Gastrocnemius medialis (tissue), 4 donors: Measurements from ENCODE around the gene COL9A1. TPM values are rescaled to one million over a fixed set of nuclear protein-coding genes. Genes with fewer than 3 reads are reported as not detected.

Source experiments
- ATAC-seq, 2 donors: fragments of 150-250 bp; one replicate each; pipeline ENCODE4 v1.9.1; 2016
- DNase-seq, 2 donors: peaks; one replicate each; pipeline ENCODE4 v3.0.0-alpha.2; 2019
- H3K27ac ChIP-seq, 4 donors: fragments of 200-600 bp; sonication (generic); 1 replicate in 1 of 4; 2 replicates in 3 of 4; pipeline ENCODE4 v1.5.1; 2016 to 2018; ENCODE audit warnings: mild to moderate bottlenecking in 2 of 4, moderate library complexity in 1 of 4
- H3K27me3 ChIP-seq, 3 donors: fragments of 200-600 bp; sonication (generic) in 2 of 3; 1 replicate in 1 of 3; 2 replicates in 2 of 3; pipeline versions ENCODE4 v1.5.1 to v1.6.0; 2016 to 2019; ENCODE audit warnings: mild to moderate bottlenecking in 1 of 3, moderate library complexity in 1 of 3
- H3K36me3 ChIP-seq, 2 donors: fragments of 200-600 bp; sonication (generic) in 1 of 2; one replicate each; pipeline ENCODE4 v1.5.1; 2017 to 2018
- H3K4me1 ChIP-seq, 2 donors: fragments of 200-600 bp; sonication (generic) in 1 of 2; one replicate each; pipeline ENCODE4 v1.5.1; 2016 to 2017; ENCODE audit warnings: mild to moderate bottlenecking in 2 of 2
- H3K4me3 ChIP-seq, 4 donors: fragments of 200-600 bp; sonication (generic) in 3 of 4; 1 replicate in 1 of 4; 2 replicates in 3 of 4; pipeline ENCODE4 v1.5.1; 2016 to 2019; ENCODE audit warnings: mild to moderate bottlenecking in 2 of 4
- H3K9me3 ChIP-seq, 3 donors: fragments of 200-600 bp; sonication (generic) in 2 of 3; 1 replicate in 1 of 3; 2 replicates in 2 of 3; pipeline ENCODE4 v1.5.1; 2016 to 2019
- CTCF ChIP-seq, 5 experiments: fragments of 450-650 bp in 3 of 5; fragments of 200-600 bp in 2 of 5; sonication (generic) in 2 of 5; IDR thresholded peaks in 4 of 5; conservative IDR thresholded peaks in 1 of 5; 1 replicate in 4 of 5; 2 replicates in 1 of 5; pipeline ENCODE4 v1.5.1; 2016 to 2019; ENCODE audit warnings: antibody characterized with exemption in 5 of 5, mild to moderate bottlenecking in 3 of 5, moderate library complexity in 3 of 5
- POLR2A ChIP-seq, 2 donors: fragments of 450-650 bp; IDR thresholded peaks; one replicate each; pipeline ENCODE4 v1.6.1; 2017; ENCODE audit warnings: antibody characterized with exemption in 2 of 2, mild to moderate bottlenecking in 2 of 2, moderate library complexity in 2 of 2
- in situ Hi-C, 4 donors: fragments of 200-750 bp; cut with MboI; loops; one replicate each; pipeline versions ENCODE4 v1.15.0 to v1.8.0; 2017; ENCODE audit warnings: low sequenced_read_pairs in 4 of 4
- intact Hi-C: fragments of 100-400 bp; cut with DNase I; formaldehyde crosslinking; loops from one replicate; pipeline ENCODE4 v1.15.1; 2023; ENCODE audit warnings: low total_unique reads
- total RNA-seq, 4 donors: library from RNA; depleted of rRNA; stranded (reverse); fragments of >200 nt; gene quantifications; one replicate each; pipeline versions ENCODE4 v1.1.0 to v1.2.3, GENCODE V29; 2016

Gene COL9A1
- total RNA-seq, 4 donors from 2014 or later, result not detected

- Histone ChIP-seq H3K36me3 (no peaks in the 10 kb centered on the region), H3K4me1 (no peaks in the 10 kb centered on the region), H3K27me3 (no peaks in the 10 kb centered on the region), H3K27ac (no peak overlapping the region), H3K9me3 (no peaks in the 10 kb centered on the region), H3K4me3 (no peak overlapping the region)
- TF ChIP-seq POLR2A (IDR thresholded peaks at IDR 0.05) (no peak), CTCF (IDR thresholded peaks at IDR 0.05 in 4 of 5, conservative IDR thresholded peaks at IDR 0.05 in 1 of 5) (no peak)
- in situ Hi-C loops (no loop called here), intact Hi-C loops (no loop called here)
- no peak for DNase-seq
- ATAC-seq, result no peak
These were observed 106.4 kb downstream of the COL9A1 start for GRCh38 chr6:70196531-70196930.

GRCh38 chr6:70194421-70194820 lies 108.5 kb downstream of the COL9A1 start:
- no peaks in the 10 kb centered on the region for H3K36me3 ChIP-seq
- DNase-seq (no peak), ATAC-seq (no peak)
- H3K4me1 ChIP-seq, result no peaks in the 10 kb centered on the region
- intact Hi-C loops (no loop called here), in situ Hi-C loops (no loop called here)
- no peak overlapping the region for H3K27ac ChIP-seq
- no peak for TF ChIP-seq POLR2A (IDR thresholded peaks at IDR 0.05)
- no peak for TF ChIP-seq CTCF (IDR thresholded peaks at IDR 0.05 in 4 of 5, conservative IDR thresholded peaks at IDR 0.05 in 1 of 5)
- H3K4me3 ChIP-seq, result no peak overlapping the region
- no peaks in the 10 kb centered on the region for H3K9me3 ChIP-seq
- H3K27me3 ChIP-seq, result no peaks in the 10 kb centered on the region

GRCh38 chr6:70188202-70188601 lies 114.7 kb downstream of the COL9A1 start:
- intact Hi-C loops, result no loop called here
- in situ Hi-C loops, result no loop called here
- Histone ChIP-seq H3K9me3 (no peaks in the 10 kb centered on the region), H3K4me1 (no peaks in the 10 kb centered on the region), H3K27me3 (no peaks in the 10 kb centered on the region), H3K27ac (no peak overlapping the region), H3K36me3 (no peaks in the 10 kb centered on the region), H3K4me3 (no peak overlapping the region)
- no peak for TF ChIP-seq POLR2A (IDR thresholded peaks at IDR 0.05)
- TF ChIP-seq CTCF (IDR thresholded peaks at IDR 0.05 in 4 of 5, conservative IDR thresholded peaks at IDR 0.05 in 1 of 5), result no peak
- ATAC-seq (no peak), DNase-seq (no peak)

GRCh38 chr6:70186461-70186860 lies 116.4 kb downstream of the COL9A1 start:
- no peaks in the 10 kb centered on the region for H3K4me1 ChIP-seq
- no peak for ATAC-seq
- no peak overlapping the region for H3K4me3 ChIP-seq
- no peak overlapping the region for H3K27ac ChIP-seq
- H3K9me3 ChIP-seq, result no peaks in the 10 kb centered on the region
- in situ Hi-C loops, result no loop called here
- intact Hi-C loops, result no loop called here
- DNase-seq, result no peak
- TF ChIP-seq CTCF (IDR thresholded peaks at IDR 0.05 in 4 of 5, conservative IDR thresholded peaks at IDR 0.05 in 1 of 5) (no peak), POLR2A (IDR thresholded peaks at IDR 0.05) (no peak)
- H3K27me3 ChIP-seq, result no peaks in the 10 kb centered on the region
- H3K36me3 ChIP-seq, result no peaks in the 10 kb centered on the region

GRCh38 chr6:70184723-70185122 lies 118.2 kb downstream of the COL9A1 start:
- no peak overlapping the region for H3K4me3 ChIP-seq
- no peaks in the 10 kb centered on the region for H3K4me1 ChIP-seq
- ATAC-seq (no peak), DNase-seq (no peak)
- H3K27ac ChIP-seq, result no peak overlapping the region
- no peaks in the 10 kb centered on the region for H3K27me3 ChIP-seq
- intact Hi-C loops (no loop called here), in situ Hi-C loops (no loop called here)
- TF ChIP-seq CTCF (IDR thresholded peaks at IDR 0.05 in 4 of 5, conservative IDR thresholded peaks at IDR 0.05 in 1 of 5) (no peak), POLR2A (IDR thresholded peaks at IDR 0.05) (no peak)
- H3K36me3 ChIP-seq, result no peaks in the 10 kb centered on the region
- H3K9me3 ChIP-seq, result no peaks in the 10 kb centered on the region
